Adrenal gland (tissue), 5 donors: ENCODE results near the gene PPP1R1C.

Source experiments
- CTCF ChIP-seq, 6 experiments: fragments of 450-650 bp in 4 of 6; fragments of 200-600 bp in 2 of 6; sonication (generic) in 1 of 6; IDR thresholded peaks; 1 replicate in 5 of 6; 2 replicates in 1 of 6; pipeline versions ENCODE4 v1.5.1 to v1.8.0; 2016 to 2021; ENCODE audit warnings: antibody characterized with exemption in 6 of 6, mild to moderate bottlenecking in 2 of 6, moderate library complexity in 1 of 6
- POLR2A ChIP-seq, 2 donors: fragments of 450-650 bp; IDR thresholded peaks; one replicate each; pipeline ENCODE4 v1.6.1; 2017; ENCODE audit warnings: antibody characterized with exemption in 2 of 2, mild to moderate bottlenecking in 2 of 2, moderate library complexity in 1 of 2
- donor health status: DM: no; HTN: no; CAD: no.

- TF ChIP-seq CTCF (IDR thresholded peaks at IDR 0.05) (no peak), POLR2A (IDR thresholded peaks at IDR 0.05) (no peak)
Observed at GRCh38 chr2:182098648-182099047, 113.0 kb downstream of the PPP1R1C start.
